Kidney (tissue), 14 donors: Measurements from ENCODE around the gene UBE3C. TPM values are rescaled to one million over a fixed set of nuclear protein-coding genes. Genes with fewer than 3 reads are reported as not detected.

ENCODE experiments used
- DNase-seq, 5 donors: peaks; one replicate each; pipeline ENCODE4 v3.0.0-alpha.2; 2013 to 2020
- FAIRE-seq: peaks from 2 replicates; lab custom pipeline; 2012; peaks lifted over from hg19 to GRCh38; lab: Jason Lieb, UNC
- H3K27ac ChIP-seq, 2 donors: one replicate each; pipeline ENCODE4 v1.7.0; 2013; ENCODE audit warnings: low read depth in 2 of 2, low read length in 2 of 2, inconsistent platforms in 1 of 2
- H3K27me3 ChIP-seq: one replicate; pipeline ENCODE4 v1.7.1; 2013; ENCODE audit warnings: low read length, inconsistent platforms; ENCODE audit not compliant: control insufficient read depth, insufficient read depth
- H3K36me3 ChIP-seq, 3 donors: one replicate each; pipeline versions ENCODE4 v1.7.0 to v1.7.1; 2013; ENCODE audit warnings: low read length in 3 of 3, control low read depth in 1 of 3, inconsistent platforms in 1 of 3; ENCODE audit not compliant: insufficient read depth in 3 of 3, control insufficient read depth in 2 of 3
- H3K4me1 ChIP-seq, 3 donors: one replicate each; pipeline versions ENCODE4 v1.7.0 to v1.7.1; 2013; ENCODE audit warnings: low read length in 3 of 3, inconsistent platforms in 1 of 3, low read depth in 1 of 3; ENCODE audit not compliant: control insufficient read depth in 2 of 3, insufficient read depth in 2 of 3
- H3K4me3 ChIP-seq, 3 donors: one replicate each; pipeline versions ENCODE4 v1.7.0 to v1.8.1; 2013; ENCODE audit warnings: low read length in 3 of 3, control low read depth in 1 of 3, inconsistent platforms in 1 of 3
- H3K9ac ChIP-seq, 3 donors: one replicate each; pipeline versions ENCODE4 v1.7.0 to v1.7.1; 2013; ENCODE audit warnings: low read length in 3 of 3, control low read depth in 1 of 3, inconsistent platforms in 1 of 3
- H3K9me3 ChIP-seq, 3 donors: one replicate each; pipeline versions ENCODE4 v1.7.0 to v1.7.1; 2013; ENCODE audit warnings: low read length in 3 of 3, control low read depth in 1 of 3, inconsistent platforms in 1 of 3; ENCODE audit not compliant: control insufficient read depth in 2 of 3, insufficient read depth in 1 of 3
- CTCF ChIP-seq: IDR thresholded peaks from 3 replicates; pipeline ENCODE4 v1.5.1; 2012; ENCODE audit warnings: mild to moderate bottlenecking, moderate library complexity, borderline replicate concordance; ENCODE audit not compliant: insufficient read depth; ENCODE audit errors: extremely low read depth
- intact Hi-C: fragments of 100-400 bp; cut with DNase I; formaldehyde crosslinking; loops from one replicate; pipeline ENCODE4 v1.11.1; 2022
- polyA plus RNA-seq: library from polyadenylated mRNA; stranded (reverse); fragments of 350-450 nt; fragmentation: Illumina TruSeq; extraction: RNeasy Lipid Tissue Mini Kit (QIAGEN cat#74804); gene quantifications from one replicate; pipeline ENCODE4 v1.2.3, GENCODE V29; 2014; ENCODE audit warnings: low read depth, low replicate concordance; ENCODE audit not compliant: insufficient read depth
- total RNA-seq: library from RNA; stranded (reverse); fragmentation: NEBNext Ultra II Directional; extraction: Animal tissue kit (Norgen Biotek cat#: 25700); gene quantifications from one replicate; pipeline ENCODE4 v1.2.1, GENCODE V29; 2021
- donor health status: control.
- donor health status: control.
- donor health status: control.
- donor health status: control.
- donor health status: control.
- donor health status: DM: yes; HTN: yes; CAD: no.
- donor health status: Normal renal cell carcinoma (clear cell type).

The UBE3C gene
- total and polyA plus RNA-seq, 2 donors from 2014 or later = 20.9 to 58.5 TPM

DNA sequence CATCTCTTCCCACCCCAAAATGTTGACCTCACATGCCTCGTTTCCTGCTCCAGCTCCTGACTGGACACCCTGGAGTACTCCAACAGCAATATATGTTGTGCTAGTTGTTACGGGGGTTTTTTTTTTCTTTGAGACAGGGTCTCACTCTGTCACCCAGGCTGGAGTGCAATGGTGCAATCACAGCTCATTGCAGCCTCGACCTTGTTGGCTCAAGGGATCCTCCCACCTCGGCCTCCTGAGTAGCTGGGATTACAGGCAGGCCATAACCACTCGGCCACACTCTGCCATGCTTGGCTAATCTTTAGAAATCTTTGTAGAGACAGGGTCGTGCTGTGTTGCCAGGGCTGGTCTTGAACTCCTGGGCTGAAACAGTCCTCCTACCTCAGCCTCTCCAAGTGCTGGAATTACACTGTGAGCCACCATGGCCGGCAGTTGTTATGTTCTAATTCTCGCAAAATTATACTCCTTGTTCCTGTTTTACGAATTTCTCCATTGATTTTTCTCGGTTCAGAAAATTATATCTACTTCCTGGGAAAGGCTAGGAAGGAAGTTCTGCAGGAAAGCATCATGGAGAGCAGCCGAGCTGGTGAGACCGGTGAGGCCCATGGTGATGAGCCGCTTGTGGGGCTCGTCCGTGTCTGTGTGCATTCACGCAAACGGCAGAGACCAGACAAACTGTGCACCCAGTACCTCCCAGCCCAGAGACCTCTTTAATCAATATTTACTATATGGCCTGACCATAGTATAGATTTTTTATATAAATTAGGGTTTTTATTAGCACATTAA, 145.7 kb downstream of the UBE3C start:
- intact Hi-C loops = no loop called here
- FAIRE-seq (no peak), DNase-seq (no peak)
- no peaks in the 10 kb centered on the region for H3K36me3 ChIP-seq
- H3K9me3 ChIP-seq = peaks cover 0 to 6% (median 0%) of the 10 kb centered on the region in 3 donors
- TF ChIP-seq CTCF = no peak
- H3K4me1 ChIP-seq = no peaks in the 10 kb centered on the region
- no peak overlapping the region for H3K4me3 ChIP-seq
- H3K27me3 ChIP-seq = no peaks in the 10 kb centered on the region
- no peak overlapping the region for H3K27ac ChIP-seq
- H3K9ac ChIP-seq = no peak overlapping the region

- Histone ChIP-seq H3K36me3 (no peaks in the 10 kb centered on the region), H3K4me1 (no peaks in the 10 kb centered on the region), H3K27ac (no peak overlapping the region), H3K9me3 (no peaks in the 10 kb centered on the region), H3K9ac (no peak overlapping the region), H3K27me3 (no peaks in the 10 kb centered on the region), H3K4me3 (no peak overlapping the region)
- DNase-seq = no peak
- TF ChIP-seq CTCF = no peak
- no peak for FAIRE-seq
- intact Hi-C loops = no loop called here
Observed at GRCh38 chr7:157291404-157292080, 152.8 kb downstream of the UBE3C start.

GRCh38 chr7:157292258-157292657, 153.5 kb downstream of the UBE3C start:
- no peak for FAIRE-seq
- Histone ChIP-seq H3K4me3 (no peak overlapping the region), H3K27ac (no peak overlapping the region), H3K36me3 (no peaks in the 10 kb centered on the region), H3K9ac (no peak overlapping the region), H3K9me3 (no peaks in the 10 kb centered on the region), H3K27me3 (no peaks in the 10 kb centered on the region), H3K4me1 (no peaks in the 10 kb centered on the region)
- intact Hi-C loops = no loop called here
- no peak for DNase-seq
- no peak for TF ChIP-seq CTCF
